ENCODE data around the gene TMEM140. TPM values are rescaled to one million over a fixed set of nuclear protein-coding genes. Genes with fewer than 3 reads are reported as not detected.

The TMEM140 gene
- total and polyA plus RNA-seq, 2 of the 13 experiments (the other 11 are each of a cell fraction or from before 2014, with no cell fraction given): 9.2 to 21.7 TPM

- no peak for TF ChIP-seq SMC3 (IDR thresholded peaks at IDR 0.05; ENCODE audit: low read length)
- TF ChIP-seq ZNF407 (CRISPR knock-in tag; IDR thresholded peaks at IDR 0.05; ENCODE audit: not compliant biosample characterization): no peak
- no peak for TF ChIP-seq ZNF101 (CRISPR knock-in tag; IDR thresholded peaks at IDR 0.05; ENCODE audit: borderline replicate concordance, low read depth)
- TF ChIP-seq DR1 (CRISPR knock-in tag; IDR thresholded peaks at IDR 0.05): no peak
- no peak for TF ChIP-seq HMGA1 (CRISPR knock-in tag; conservative IDR thresholded peaks at IDR 0.05)
- TF ChIP-seq ZNF292 (CRISPR knock-in tag; IDR thresholded peaks at IDR 0.05; ENCODE audit: borderline replicate concordance, low read depth): no peak
- no peak for TF ChIP-seq HINFP (CRISPR knock-in tag; IDR thresholded peaks at IDR 0.05; ENCODE audit: low read depth)
- no peak for TF ChIP-seq NFATC3 (CRISPR knock-in tag; IDR thresholded peaks at IDR 0.05)
- TF ChIP-seq PHF5A (CRISPR knock-in tag; IDR thresholded peaks at IDR 0.05; ENCODE audit: low read depth, unreplicated experiment): no peak
- peak; percentile 18; the same call in 1 of the 2 replicates for TF ChIP-seq MAFF (IDR thresholded peaks at IDR 0.05; ENCODE audit: low read depth, low read length)
- no peak for TF ChIP-seq ZNF549 (CRISPR knock-in tag; IDR thresholded peaks at IDR 0.05)
- TF ChIP-seq HIC2 (CRISPR knock-in tag; IDR thresholded peaks at IDR 0.05; ENCODE audit: low read depth): peak; percentile 21; the same call in 1 of the 2 replicates
- no peak for TF ChIP-seq ZNF234 (CRISPR knock-in tag; conservative IDR thresholded peaks at IDR 0.05)
- no peak for TF ChIP-seq ZNF598 (CRISPR knock-in tag; IDR thresholded peaks at IDR 0.05; ENCODE audit: borderline replicate concordance)
- no peak for TF ChIP-seq MLX (CRISPR knock-in tag; IDR thresholded peaks at IDR 0.05)
- no peak for TF ChIP-seq TOE1 (CRISPR knock-in tag; IDR thresholded peaks at IDR 0.05)
- TF ChIP-seq ZNF317 (CRISPR knock-in tag; IDR thresholded peaks at IDR 0.05): no peak
- TF ChIP-seq GZF1 (CRISPR knock-in tag; IDR thresholded peaks at IDR 0.05): no peak
Observed at GRCh38 chr7:135169141-135169963, 21.5 kb downstream of the TMEM140 start (continued).
